Measurements from ENCODE around the gene CRX. TPM values are rescaled to one million over a fixed set of nuclear protein-coding genes. Genes with fewer than 3 reads are reported as not detected.

CRX gene
- total and polyA plus RNA-seq, 2 of the 13 experiments (the other 11 are each of a cell fraction or from before 2014, with no cell fraction given) = not detected

DNA sequence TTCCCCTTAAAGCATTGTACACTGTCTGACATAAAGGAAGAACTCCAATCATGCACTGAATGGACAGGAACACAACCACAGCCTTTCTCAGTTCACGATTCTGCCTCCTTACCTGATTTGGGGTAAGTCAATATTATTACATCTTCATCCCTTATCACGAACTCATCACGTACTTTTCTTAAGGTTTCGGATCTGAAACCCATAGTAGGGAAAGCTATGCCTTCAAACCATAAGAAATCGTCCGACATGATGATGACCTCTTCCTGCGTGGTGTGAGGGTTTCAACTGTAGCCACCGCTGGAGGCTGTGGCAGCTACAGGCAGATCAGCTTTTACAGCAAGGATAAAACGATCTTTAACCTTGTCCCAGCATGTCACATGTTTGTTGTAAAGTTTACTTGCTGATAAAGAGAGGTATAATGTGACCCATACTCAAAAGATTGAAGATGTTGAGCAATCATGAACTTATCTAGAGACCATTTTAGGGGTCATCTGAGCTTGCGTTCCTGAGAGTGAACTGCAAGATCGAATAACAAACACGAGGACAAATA lies 64.3 kb downstream of the CRX start, which contains the start of gene SULT2A1 (continued):
- TF ChIP-seq, protein P1, sequence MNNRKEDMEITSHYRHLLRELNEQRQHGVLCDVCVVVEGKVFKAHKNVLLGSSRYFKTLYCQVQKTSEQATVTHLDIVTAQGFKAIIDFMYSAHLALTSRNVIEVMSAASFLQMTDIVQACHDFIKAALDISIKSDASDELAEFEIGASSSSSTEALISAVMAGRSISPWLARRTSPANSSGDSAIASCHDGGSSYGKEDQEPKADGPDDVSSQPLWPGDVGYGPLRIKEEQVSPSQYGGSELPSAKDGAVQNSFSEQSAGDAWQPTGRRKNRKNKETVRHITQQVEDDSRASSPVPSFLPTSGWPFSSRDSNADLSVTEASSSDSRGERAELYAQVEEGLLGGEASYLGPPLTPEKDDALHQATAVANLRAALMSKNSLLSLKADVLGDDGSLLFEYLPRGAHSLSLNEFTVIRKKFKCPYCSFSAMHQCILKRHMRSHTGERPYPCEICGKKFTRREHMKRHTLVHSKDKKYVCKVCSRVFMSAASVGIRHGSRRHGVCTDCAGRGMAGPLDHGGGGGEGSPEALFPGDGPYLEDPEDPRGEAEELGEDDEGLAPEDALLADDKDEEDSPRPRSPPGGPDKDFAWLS (CRISPR knock-in tag; IDR thresholded peaks at IDR 0.05; ENCODE audit: borderline replicate concordance) = no peak
- TF ChIP-seq ZNF749 (CRISPR knock-in tag; IDR thresholded peaks at IDR 0.05; ENCODE audit: borderline replicate concordance) (no peak), NR2F2 (IDR thresholded peaks at IDR 0.05; ENCODE audit: borderline replicate concordance, low read depth) (peak; percentile 75; the same call in 1 of the 2 replicates), JUNB (CRISPR knock-in tag; IDR thresholded peaks at IDR 0.05; ENCODE audit: borderline replicate concordance) (no peak), HNRNPK (IDR thresholded peaks at IDR 0.05; ENCODE audit: low read depth, low read length, poor library complexity, severe bottlenecking) (no peak), ZNF660 (CRISPR knock-in tag; IDR thresholded peaks at IDR 0.05; ENCODE audit: borderline replicate concordance, low read depth) (no peak), RFXAP (CRISPR knock-in tag; IDR thresholded peaks at IDR 0.05; ENCODE audit: borderline replicate concordance) (no peak), GABPA (IDR thresholded peaks at IDR 0.05; ENCODE audit: low read depth, low read length) (no peak), GABPA (CRISPR knock-in tag; IDR thresholded peaks at IDR 0.05; ENCODE audit: low read depth) (no peak), ERF (CRISPR knock-in tag; IDR thresholded peaks at IDR 0.05) (peak; percentile 76), ZKSCAN1 (IDR thresholded peaks at IDR 0.05; ENCODE audit: low read length) (no peak), ZNF274 (CRISPR knock-in tag; IDR thresholded peaks at IDR 0.05) (no peak), MEIS2 (CRISPR knock-in tag; IDR thresholded peaks at IDR 0.05) (no peak), ZNF501 (CRISPR knock-in tag; IDR thresholded peaks at IDR 0.05) (peak; percentile 45; the same call in 1 of the 2 replicates), ZMAT3 (CRISPR knock-in tag; conservative IDR thresholded peaks at IDR 0.05) (0 out of 2 replicates have a peak, but pooled peaks have one; percentile 29)
- TF ChIP-seq, protein P2, sequence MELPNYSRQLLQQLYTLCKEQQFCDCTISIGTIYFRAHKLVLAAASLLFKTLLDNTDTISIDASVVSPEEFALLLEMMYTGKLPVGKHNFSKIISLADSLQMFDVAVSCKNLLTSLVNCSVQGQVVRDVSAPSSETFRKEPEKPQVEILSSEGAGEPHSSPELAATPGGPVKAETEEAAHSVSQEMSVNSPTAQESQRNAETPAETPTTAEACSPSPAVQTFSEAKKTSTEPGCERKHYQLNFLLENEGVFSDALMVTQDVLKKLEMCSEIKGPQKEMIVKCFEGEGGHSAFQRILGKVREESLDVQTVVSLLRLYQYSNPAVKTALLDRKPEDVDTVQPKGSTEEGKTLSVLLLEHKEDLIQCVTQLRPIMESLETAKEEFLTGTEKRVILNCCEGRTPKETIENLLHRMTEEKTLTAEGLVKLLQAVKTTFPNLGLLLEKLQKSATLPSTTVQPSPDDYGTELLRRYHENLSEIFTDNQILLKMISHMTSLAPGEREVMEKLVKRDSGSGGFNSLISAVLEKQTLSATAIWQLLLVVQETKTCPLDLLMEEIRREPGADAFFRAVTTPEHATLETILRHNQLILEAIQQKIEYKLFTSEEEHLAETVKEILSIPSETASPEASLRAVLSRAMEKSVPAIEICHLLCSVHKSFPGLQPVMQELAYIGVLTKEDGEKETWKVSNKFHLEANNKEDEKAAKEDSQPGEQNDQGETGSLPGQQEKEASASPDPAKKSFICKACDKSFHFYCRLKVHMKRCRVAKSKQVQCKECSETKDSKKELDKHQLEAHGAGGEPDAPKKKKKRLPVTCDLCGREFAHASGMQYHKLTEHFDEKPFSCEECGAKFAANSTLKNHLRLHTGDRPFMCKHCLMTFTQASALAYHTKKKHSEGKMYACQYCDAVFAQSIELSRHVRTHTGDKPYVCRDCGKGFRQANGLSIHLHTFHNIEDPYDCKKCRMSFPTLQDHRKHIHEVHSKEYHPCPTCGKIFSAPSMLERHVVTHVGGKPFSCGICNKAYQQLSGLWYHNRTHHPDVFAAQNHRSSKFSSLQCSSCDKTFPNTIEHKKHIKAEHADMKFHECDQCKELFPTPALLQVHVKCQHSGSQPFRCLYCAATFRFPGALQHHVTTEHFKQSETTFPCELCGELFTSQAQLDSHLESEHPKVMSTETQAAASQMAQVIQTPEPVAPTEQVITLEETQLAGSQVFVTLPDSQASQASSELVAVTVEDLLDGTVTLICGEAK (IDR thresholded peaks at IDR 0.05) = no peak
- TF ChIP-seq, protein P2 (CRISPR knock-in tag; IDR thresholded peaks at IDR 0.05) = peak; percentile 41; the same call in 1 of the 2 replicates

Data from HepG2 (cell line).